Measurements from ENCODE around the gene TRIP4. TPM values are rescaled to one million over a fixed set of nuclear protein-coding genes. Genes with fewer than 3 reads are reported as not detected.

Gene TRIP4
- total and polyA plus RNA-seq, 2 of the 8 experiments (the other 6 are each of a cell fraction or from before 2014, with no cell fraction given): 6.2 to 18.9 TPM

- TF ChIP-seq CTCF (IDR thresholded peaks at IDR 0.05; ENCODE audit: control extremely low read depth in 1 of 3, insufficient read depth in 1 of 3, low read depth in 1 of 3, low read length in 3 of 3): no peak
- TF ChIP-seq ZNF274 (IDR thresholded peaks at IDR 0.05; ENCODE audit: borderline replicate concordance, extremely low read depth, low read length): no peak
These were observed 10.9 kb downstream of the TRIP4 start (continued) for GRCh38 chr15:64398575-64398974.
